Cardiac fibroblast (primary cell): Measurements from ENCODE around the gene S100A7.

Experiments used
- DNase-seq, 2 donors: peaks; one replicate each; pipeline versions ENCODE4 v3.0.0 to v3.0.0-alpha.2; 2010; ENCODE audit warnings: low read depth in 2 of 2
- H3K4me3 ChIP-seq, 2 donors: replicated peaks in 1 of 2; 1 replicate in 1 of 2; 2 replicates in 1 of 2; pipeline ENCODE4 v1.5.1; 2011; ENCODE audit warnings: low read depth in 2 of 2, low read length in 2 of 2, mild to moderate bottlenecking in 2 of 2, moderate library complexity in 1 of 2
- CTCF ChIP-seq: IDR thresholded peaks from one replicate; pipeline ENCODE4 v1.5.1; 2011; ENCODE audit warnings: low read depth, mild to moderate bottlenecking, low read length, inconsistent platforms

The S100A7 gene

GRCh38 chr1:153460551-153460950 is at the start of gene S100A7:
S100A7 (minus strand) TSS chr1:153460651; CDS start chr1:153459013, 1,638 bp downstream.
- no peak within 1 kb of the TSS for H3K4me3 ChIP-seq
- DNase-seq: no peak
- TF ChIP-seq CTCF: no peak

- peak in 1 of 2 donors; percentile 59 for DNase-seq
- H3K4me3 ChIP-seq: no peak overlapping the region
- peak; percentile 82 for TF ChIP-seq CTCF
Measured at GRCh38 chr1:153509729-153510354, 49.4 kb upstream of the S100A7 start.

- no peak overlapping the region for H3K4me3 ChIP-seq
- no peak for DNase-seq
- TF ChIP-seq CTCF: no peak
Measured at GRCh38 chr1:153509036-153509435, 48.6 kb upstream of the S100A7 start.

GRCh38 chr1:153507926-153508583 is 47.6 kb upstream of the S100A7 start:
- H3K4me3 ChIP-seq: no peak overlapping the region
- TF ChIP-seq CTCF: no peak
- DNase-seq: no peak

GRCh38 chr1:153506831-153507413 is 46.5 kb upstream of the S100A7 start:
- peak; percentile 94 to 97 for DNase-seq
- H3K4me3 ChIP-seq: no peak overlapping the region
- no peak for TF ChIP-seq CTCF

GRCh38 chr1:153506386-153506785 is 45.9 kb upstream of the S100A7 start:
- no peak for TF ChIP-seq CTCF
- no peak overlapping the region for H3K4me3 ChIP-seq

More at GRCh38 chr1:153506386-153506785, 45.9 kb upstream of the S100A7 start:
- DNase-seq: no peak
